Osteoblast (primary cell): ENCODE data around the gene ANKRD29. TPM values are rescaled to one million over a fixed set of nuclear protein-coding genes. Genes with fewer than 3 reads are reported as not detected.

Experiments used
- DNase-seq: peaks from one replicate; pipeline ENCODE4 v3.0.0; 2011; ENCODE audit warnings: low spot score, mixed read lengths; ENCODE audit not compliant: insufficient read length; ENCODE audit errors: missing footprints
- H2AFZ ChIP-seq: 2 replicates; pipeline ENCODE4 v1.6.0; 2011; ENCODE audit warnings: mild to moderate bottlenecking, low read length
- H3K27ac ChIP-seq: 2 replicates; pipeline ENCODE4 v1.5.1; 2011; ENCODE audit warnings: mild to moderate bottlenecking, low read depth, low read length, moderate library complexity
- H3K27me3 ChIP-seq: 2 replicates; pipeline ENCODE4 v1.6.0; 2012; ENCODE audit warnings: mild to moderate bottlenecking, control low read depth, inconsistent platforms, low read length, moderate library complexity; ENCODE audit not compliant: insufficient read depth
- H3K36me3 ChIP-seq: 2 replicates; pipeline ENCODE4 v1.5.1; 2011; ENCODE audit warnings: mild to moderate bottlenecking, low read length, control low read depth, moderate library complexity; ENCODE audit not compliant: insufficient read depth
- H3K4me1 ChIP-seq: 2 replicates; pipeline ENCODE4 v1.5.1; 2011; ENCODE audit warnings: mild to moderate bottlenecking, low read length, control low read depth, moderate library complexity; ENCODE audit not compliant: insufficient read depth
- H3K4me2 ChIP-seq: 2 replicates; pipeline ENCODE4 v1.6.0; 2011; ENCODE audit warnings: mild to moderate bottlenecking, low read length; ENCODE audit not compliant: insufficient read depth
- H3K4me3 ChIP-seq: fragments of 200-600 bp; sonication (generic); 3 replicates; pipeline ENCODE4 v1.5.1; 2012; ENCODE audit warnings: mild to moderate bottlenecking, low read length, inconsistent platforms; ENCODE audit not compliant: insufficient read depth
- H3K79me2 ChIP-seq: 2 replicates; pipeline ENCODE4 v1.6.0; 2012; ENCODE audit warnings: mild to moderate bottlenecking, low read length, control low read depth, inconsistent platforms; ENCODE audit not compliant: insufficient read depth
- H3K9me3 ChIP-seq: 2 replicates; pipeline ENCODE4 v1.5.1; 2011; ENCODE audit warnings: low read depth, low read length, control low read depth
- H4K20me1 ChIP-seq: 2 replicates; pipeline ENCODE4 v1.6.0; 2012; ENCODE audit warnings: mild to moderate bottlenecking, low read length, control low read depth; ENCODE audit not compliant: insufficient read depth
- total RNA-seq: library from RNA; depleted of rRNA; stranded (reverse); fragments of >200 nt; gene quantifications from 2 replicates; pipeline ENCODE4 v1.2.3, GENCODE V29; 2012
- TF ChIP-seq, protein P1 (sequence below): IDR thresholded peaks from 2 replicates; pipeline ENCODE4 v1.5.1; 2011; ENCODE audit warnings: mild to moderate bottlenecking, low read depth, low read length, moderate library complexity; ENCODE audit errors: extremely low read depth

The ANKRD29 gene
- total RNA-seq, 1 donor, result 9.8 TPM

DNA sequence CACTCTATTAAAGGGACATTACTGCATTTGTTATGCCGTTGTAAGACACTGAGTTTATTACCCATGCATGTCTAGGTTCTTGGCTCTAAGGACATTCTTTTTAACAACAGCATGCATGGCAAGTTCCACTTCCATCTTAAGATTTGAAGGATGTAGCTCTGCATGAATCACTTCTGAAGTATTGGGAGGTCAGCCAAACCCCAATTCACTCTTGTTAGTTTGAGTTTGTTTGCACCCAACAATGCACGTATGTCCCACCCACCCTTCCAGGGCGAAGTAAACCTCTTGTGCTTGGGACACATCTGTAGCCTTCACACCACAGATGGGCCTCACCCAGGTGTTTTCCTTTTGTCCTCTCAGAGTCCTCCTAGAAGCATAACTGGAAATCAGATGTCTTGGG, 21.0 kb upstream of the ANKRD29 start:
- Histone ChIP-seq H3K36me3 (no peaks in the 10 kb centered on the region), H2AFZ (no peak overlapping the region), H3K9me3 (no peaks in the 10 kb centered on the region), H3K4me2 (no peak overlapping the region), H3K27me3 (peaks cover 10% of the 10 kb centered on the region), H3K4me1 (peaks cover 27% of the 10 kb centered on the region), H3K4me3 (no peak overlapping the region), H3K27ac (no peak overlapping the region), H3K79me2 (no peaks in the 10 kb centered on the region), H4K20me1 (no peaks in the 10 kb centered on the region)
- peak; percentile 36 for DNase-seq
- TF ChIP-seq, protein P1, sequence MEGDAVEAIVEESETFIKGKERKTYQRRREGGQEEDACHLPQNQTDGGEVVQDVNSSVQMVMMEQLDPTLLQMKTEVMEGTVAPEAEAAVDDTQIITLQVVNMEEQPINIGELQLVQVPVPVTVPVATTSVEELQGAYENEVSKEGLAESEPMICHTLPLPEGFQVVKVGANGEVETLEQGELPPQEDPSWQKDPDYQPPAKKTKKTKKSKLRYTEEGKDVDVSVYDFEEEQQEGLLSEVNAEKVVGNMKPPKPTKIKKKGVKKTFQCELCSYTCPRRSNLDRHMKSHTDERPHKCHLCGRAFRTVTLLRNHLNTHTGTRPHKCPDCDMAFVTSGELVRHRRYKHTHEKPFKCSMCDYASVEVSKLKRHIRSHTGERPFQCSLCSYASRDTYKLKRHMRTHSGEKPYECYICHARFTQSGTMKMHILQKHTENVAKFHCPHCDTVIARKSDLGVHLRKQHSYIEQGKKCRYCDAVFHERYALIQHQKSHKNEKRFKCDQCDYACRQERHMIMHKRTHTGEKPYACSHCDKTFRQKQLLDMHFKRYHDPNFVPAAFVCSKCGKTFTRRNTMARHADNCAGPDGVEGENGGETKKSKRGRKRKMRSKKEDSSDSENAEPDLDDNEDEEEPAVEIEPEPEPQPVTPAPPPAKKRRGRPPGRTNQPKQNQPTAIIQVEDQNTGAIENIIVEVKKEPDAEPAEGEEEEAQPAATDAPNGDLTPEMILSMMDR, result no peak

GRCh38 chr18:23683155-23683554, 20.4 kb upstream of the ANKRD29 start:
- H4K20me1 ChIP-seq, result no peaks in the 10 kb centered on the region
- no peak overlapping the region for H2AFZ ChIP-seq
- no peaks in the 10 kb centered on the region for H3K36me3 ChIP-seq
- H3K27ac ChIP-seq, result no peak overlapping the region
- no peak overlapping the region for H3K4me2 ChIP-seq
- H3K4me1 ChIP-seq, result peaks cover 26% of the 10 kb centered on the region
- peaks cover 11% of the 10 kb centered on the region for H3K27me3 ChIP-seq
- DNase-seq, result no peak
- no peaks in the 10 kb centered on the region for H3K79me2 ChIP-seq
- TF ChIP-seq, protein P1, result no peak
- no peaks in the 10 kb centered on the region for H3K9me3 ChIP-seq
- no peak overlapping the region for H3K4me3 ChIP-seq

DNA sequence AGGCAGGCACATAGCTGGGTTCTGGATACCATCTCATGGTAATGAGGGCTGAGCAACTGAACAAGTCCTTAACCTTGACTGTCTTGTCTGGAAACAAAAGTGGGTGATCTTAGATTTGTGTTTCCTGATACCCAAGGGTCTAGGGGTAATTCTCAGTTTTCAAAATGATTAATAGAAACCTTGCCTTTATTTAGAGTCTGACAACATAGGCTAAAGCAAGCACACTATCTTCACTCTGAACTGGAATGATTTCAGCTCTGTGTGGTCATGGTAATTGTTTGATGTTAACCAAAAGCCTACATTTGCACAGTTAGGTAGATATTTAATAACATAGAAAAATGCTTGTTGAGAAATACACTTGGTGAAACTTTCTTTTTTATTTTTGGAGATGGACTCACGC, 19.8 kb upstream of the ANKRD29 start:
- peaks cover 26% of the 10 kb centered on the region for H3K4me1 ChIP-seq
- H4K20me1 ChIP-seq, result no peaks in the 10 kb centered on the region
- H3K79me2 ChIP-seq, result no peaks in the 10 kb centered on the region
- TF ChIP-seq, protein P1, result no peak
- no peak overlapping the region for H3K4me2 ChIP-seq
- H3K36me3 ChIP-seq, result no peaks in the 10 kb centered on the region
- no peaks in the 10 kb centered on the region for H3K9me3 ChIP-seq
- DNase-seq, result no peak
- peaks cover 13% of the 10 kb centered on the region for H3K27me3 ChIP-seq
- no peak overlapping the region for H3K4me3 ChIP-seq
- no peak overlapping the region for H2AFZ ChIP-seq
- no peak overlapping the region for H3K27ac ChIP-seq

- H4K20me1 ChIP-seq, result no peaks in the 10 kb centered on the region
- peaks cover 26% of the 10 kb centered on the region for H3K4me1 ChIP-seq
- no peaks in the 10 kb centered on the region for H3K36me3 ChIP-seq
- H3K4me3 ChIP-seq, result no peak overlapping the region
- no peak overlapping the region for H3K4me2 ChIP-seq
- H3K27me3 ChIP-seq, result peaks cover 13% of the 10 kb centered on the region
- no peaks in the 10 kb centered on the region for H3K79me2 ChIP-seq
- no peak overlapping the region for H2AFZ ChIP-seq
- no peak for DNase-seq
- H3K27ac ChIP-seq, result no peak overlapping the region
- TF ChIP-seq, protein P1, result no peak
- H3K9me3 ChIP-seq, result no peaks in the 10 kb centered on the region
Measured at GRCh38 chr18:23682045-23682444, 19.3 kb upstream of the ANKRD29 start.
